Measurements from ENCODE around the gene GRIN2A. TPM values are rescaled to one million over a fixed set of nuclear protein-coding genes. Genes with fewer than 3 reads are reported as not detected.

GRIN2A gene
- total and polyA plus RNA-seq, 2 of the 13 experiments (the other 11 are each of a cell fraction or from before 2014, with no cell fraction given) = not detected

DNA sequence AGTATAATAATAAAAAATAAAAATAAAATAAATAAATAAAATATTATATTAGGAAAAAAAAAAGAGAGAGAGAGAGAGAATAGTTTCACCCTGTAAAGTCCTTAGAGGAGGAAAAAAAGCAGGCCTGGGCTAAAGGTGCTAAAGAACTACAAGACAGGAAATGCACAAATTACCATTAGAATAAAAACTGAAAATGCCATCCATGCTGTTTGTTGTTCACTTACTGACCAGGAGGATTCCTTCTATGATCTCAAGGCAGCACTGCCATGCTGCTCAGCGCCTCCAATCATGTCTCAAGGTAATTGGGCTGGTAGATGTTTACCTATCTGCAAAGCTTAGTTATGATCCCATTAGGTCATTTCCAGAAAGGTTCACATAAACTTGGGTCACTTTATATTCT is 201.2 kb downstream of the GRIN2A start:
- Histone ChIP-seq H3K27ac (ENCODE audit: extremely low read length, insufficient read depth, low read length) (no peak overlapping the region), H3K9me3 (ENCODE audit: low read length) (no peaks in the 10 kb centered on the region), H3K9ac (ENCODE audit: insufficient read depth, low read depth, low read length) (no peak overlapping the region), H4K20me1 (ENCODE audit: insufficient read depth, low read length) (no peaks in the 10 kb centered on the region), H2AFZ (ENCODE audit: low read length) (no peak overlapping the region), H3K79me2 (ENCODE audit: insufficient read depth, low read length) (no peaks in the 10 kb centered on the region), H3K4me2 (ENCODE audit: low read depth, low read length) (no peak overlapping the region), H3K36me3 (replicated peaks in 1 of 2; ENCODE audit: control insufficient read depth in 1 of 2, insufficient read depth in 2 of 2, low read length in 2 of 2) (no peaks in the 10 kb centered on the region), H3K4me1 (ENCODE audit: insufficient read depth, low read length) (no peaks in the 10 kb centered on the region), H3K4me3 (replicated peaks in 1 of 3; ENCODE audit: insufficient read depth in 1 of 3, low read depth in 2 of 3, low read length in 3 of 3) (no peak overlapping the region), H3K27me3 (ENCODE audit: control insufficient read depth in 1 of 2, insufficient read depth in 2 of 2, low read length in 2 of 2) (0 out of 5 replicates have a peak, but pooled peaks cover 0 to 7% of the 10 kb centered on the region in 2 experiments)
- 0% methylated on average over 1 of the region's 1 CpG for WGBS (ENCODE audit: low lambda C conversion rate)
- no TSS peak for BruUV-seq (replicated peaks)
- TF ChIP-seq, protein P1, sequence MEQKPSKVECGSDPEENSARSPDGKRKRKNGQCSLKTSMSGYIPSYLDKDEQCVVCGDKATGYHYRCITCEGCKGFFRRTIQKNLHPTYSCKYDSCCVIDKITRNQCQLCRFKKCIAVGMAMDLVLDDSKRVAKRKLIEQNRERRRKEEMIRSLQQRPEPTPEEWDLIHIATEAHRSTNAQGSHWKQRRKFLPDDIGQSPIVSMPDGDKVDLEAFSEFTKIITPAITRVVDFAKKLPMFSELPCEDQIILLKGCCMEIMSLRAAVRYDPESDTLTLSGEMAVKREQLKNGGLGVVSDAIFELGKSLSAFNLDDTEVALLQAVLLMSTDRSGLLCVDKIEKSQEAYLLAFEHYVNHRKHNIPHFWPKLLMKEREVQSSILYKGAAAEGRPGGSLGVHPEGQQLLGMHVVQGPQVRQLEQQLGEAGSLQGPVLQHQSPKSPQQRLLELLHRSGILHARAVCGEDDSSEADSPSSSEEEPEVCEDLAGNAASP (CRISPR knock-in tag; IDR thresholded peaks at IDR 0.05; ENCODE audit: borderline replicate concordance) = no peak
- TF ChIP-seq BHLHE40 (IDR thresholded peaks at IDR 0.05; ENCODE audit: low read length) (no peak), SP2 (CRISPR knock-in tag; IDR thresholded peaks at IDR 0.05) (no peak), CENPT (CRISPR knock-in tag; IDR thresholded peaks at IDR 0.05; ENCODE audit: low read depth) (no peak), ZSCAN30 (CRISPR knock-in tag; IDR thresholded peaks at IDR 0.05) (no peak), PAF1 (CRISPR knock-in tag; IDR thresholded peaks at IDR 0.05) (no peak), ZNF75D (CRISPR knock-in tag; IDR thresholded peaks at IDR 0.05; ENCODE audit: borderline replicate concordance) (no peak), HNF4G (IDR thresholded peaks at IDR 0.05; ENCODE audit: borderline replicate concordance, low read depth, low read length) (no peak), HNF4G (CRISPR knock-in tag; IDR thresholded peaks at IDR 0.05; ENCODE audit: borderline replicate concordance, low read depth) (no peak)
- TF ChIP-seq, protein P2, sequence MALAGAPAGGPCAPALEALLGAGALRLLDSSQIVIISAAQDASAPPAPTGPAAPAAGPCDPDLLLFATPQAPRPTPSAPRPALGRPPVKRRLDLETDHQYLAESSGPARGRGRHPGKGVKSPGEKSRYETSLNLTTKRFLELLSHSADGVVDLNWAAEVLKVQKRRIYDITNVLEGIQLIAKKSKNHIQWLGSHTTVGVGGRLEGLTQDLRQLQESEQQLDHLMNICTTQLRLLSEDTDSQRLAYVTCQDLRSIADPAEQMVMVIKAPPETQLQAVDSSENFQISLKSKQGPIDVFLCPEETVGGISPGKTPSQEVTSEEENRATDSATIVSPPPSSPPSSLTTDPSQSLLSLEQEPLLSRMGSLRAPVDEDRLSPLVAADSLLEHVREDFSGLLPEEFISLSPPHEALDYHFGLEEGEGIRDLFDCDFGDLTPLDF (CRISPR knock-in tag; IDR thresholded peaks at IDR 0.05) = no peak
- POLR2A ChIA-PET = no interaction called here
- CTCF ChIA-PET (ENCODE audit: low intra/inter-chr PET ratio, low total read pairs) = no interaction called here
- intact Hi-C loops (cut with micrococcal nuclease; ENCODE audit: unreplicated experiment) = no loop called here
- DNase-seq (ENCODE audit: low spot score) (no peak), FAIRE-seq (no peak), ATAC-seq (no peak)
- in situ Hi-C loops (cut with HindIII; ENCODE audit: extremely low pct_ligation_motif_present, low pct_unique_long_range_greater_than_20kb) = no loop called here

Data from HepG2 (cell line).